H1 (cell line): Measurements from ENCODE around the gene GPN2. TPM values are rescaled to one million over a fixed set of nuclear protein-coding genes. Genes with fewer than 3 reads are reported as not detected.

Source experiments
- CTCF ChIA-PET: fragments of 300-600 bp; sonication (Branson Sonifier 250); formaldehyde crosslinking; loops from one replicate; lab custom pipeline; 2021; ENCODE audit not compliant: partially characterized antibody; lab: Charles Lee
- POLR2A ChIA-PET: fragments of 300-600 bp; sonication (Branson Sonifier 250); formaldehyde crosslinking; loops from one replicate; lab custom pipeline; 2021; ENCODE audit warnings: inconsistent platforms; ENCODE audit not compliant: partially characterized antibody; lab: Charles Lee
- DNase-seq, 2 experiments: peaks; one replicate each; pipeline versions ENCODE4 v3.0.0 to v3.0.0-alpha.2; 2010 to 2022; ENCODE audit warnings: low spot score in 2 of 2, low read depth in 1 of 2, mixed read lengths in 1 of 2
- FAIRE-seq: peaks from 2 replicates; lab custom pipeline; 2011; peaks lifted over from hg19 to GRCh38; lab: Jason Lieb, UNC
- H2AFZ ChIP-seq: 2 replicates; pipeline ENCODE4 v1.8.1; 2012; ENCODE audit warnings: low read length, inconsistent platforms
- H2AK5ac ChIP-seq: 2 replicates; pipeline ENCODE4 v1.6.1; 2013; ENCODE audit warnings: low read depth, low read length
- H2BK120ac ChIP-seq: replicated peaks from 2 replicates; pipeline ENCODE3; 2013; ENCODE audit warnings: low read depth, low read length, inconsistent platforms
- H2BK12ac ChIP-seq: 2 replicates; pipeline ENCODE4 v1.6.1; 2013; ENCODE audit warnings: low read depth, low read length
- H2BK15ac ChIP-seq: 2 replicates; pipeline ENCODE4 v1.6.1; 2013; ENCODE audit warnings: low read length
- H2BK20ac ChIP-seq: 2 replicates; pipeline ENCODE4 v1.6.1; 2013; ENCODE audit warnings: low read length
- H2BK5ac ChIP-seq: 2 replicates; pipeline ENCODE4 v1.6.1; 2013; ENCODE audit warnings: low read depth, low read length
- H3K14ac ChIP-seq: 2 replicates; pipeline ENCODE4 v1.6.1; 2013; ENCODE audit warnings: inconsistent platforms; ENCODE audit not compliant: insufficient read length
- H3K18ac ChIP-seq: 2 replicates; pipeline ENCODE4 v1.6.1; 2013; ENCODE audit warnings: low read length; ENCODE audit errors: extremely low read depth
- H3K23ac ChIP-seq: 2 replicates; pipeline ENCODE4 v1.6.1; 2013; ENCODE audit warnings: inconsistent platforms; ENCODE audit not compliant: insufficient read length
- H3K23me2 ChIP-seq: 2 replicates; pipeline ENCODE4 v1.6.1; 2013; ENCODE audit warnings: low read depth, low read length
- H3K27ac ChIP-seq: 2 replicates; pipeline ENCODE4 v1.6.1; 2011; ENCODE audit warnings: low read depth, low read length, inconsistent platforms
- H3K27me3 ChIP-seq, 4 experiments: replicated peaks in 1 of 4; 1 replicate in 1 of 4; 2 replicates in 3 of 4; pipeline versions ENCODE4 v1.6.1 to v1.8.1; 2011 to 2013; ENCODE audit warnings: low read length in 3 of 4, mild to moderate bottlenecking in 3 of 4, inconsistent platforms in 2 of 4, mixed read lengths in 2 of 4, moderate library complexity in 1 of 4; ENCODE audit not compliant: control insufficient read depth in 3 of 4, insufficient read depth in 3 of 4; ENCODE audit errors: extremely low read depth in 1 of 4
- H3K36me3 ChIP-seq, 4 experiments: 2 replicates each; pipeline versions ENCODE4 v1.6.1 to v1.8.1; 2011 to 2013; ENCODE audit warnings: mild to moderate bottlenecking in 4 of 4, low read length in 3 of 4, moderate library complexity in 2 of 4, control low read depth in 1 of 4, inconsistent platforms in 1 of 4; ENCODE audit not compliant: insufficient read depth in 4 of 4, control insufficient read depth in 2 of 4
- H3K4ac ChIP-seq: replicated peaks from 2 replicates; pipeline ENCODE3; 2013; ENCODE audit warnings: low read length, low read depth, mixed read lengths, inconsistent platforms; ENCODE audit not compliant: insufficient read length
- H3K4me1 ChIP-seq, 4 experiments: replicated peaks in 1 of 4; 1 replicate in 1 of 4; 2 replicates in 3 of 4; pipeline versions ENCODE4 v1.6.1 to v1.8.1; 2011 to 2013; ENCODE audit warnings: low read length in 3 of 4, inconsistent platforms in 2 of 4, mixed read lengths in 1 of 4; ENCODE audit not compliant: insufficient read depth in 4 of 4, control insufficient read depth in 3 of 4
- H3K4me2 ChIP-seq, 2 experiments: 2 replicates each; pipeline versions ENCODE4 v1.6.1 to v1.8.1; 2011 to 2013; ENCODE audit warnings: low read depth in 2 of 2, low read length in 2 of 2, control low read depth in 1 of 2, inconsistent platforms in 1 of 2, mild to moderate bottlenecking in 1 of 2; ENCODE audit not compliant: insufficient read depth in 1 of 2
- H3K4me3 ChIP-seq, 4 experiments: fragments of 200-600, 300-600 bp in 1 of 4; sonication (generic), shearing (Covaris generic), sonication (Bioruptor Twin) in 1 of 4; 2 replicates each; pipeline versions ENCODE4 v1.5.1 to v1.8.1; 2011 to 2016; ENCODE audit warnings: low read length in 4 of 4, low read depth in 3 of 4, control low read depth in 2 of 4, inconsistent platforms in 2 of 4, mild to moderate bottlenecking in 2 of 4, mixed read lengths in 1 of 4, moderate library complexity in 1 of 4; ENCODE audit not compliant: insufficient read depth in 2 of 4; ENCODE audit errors: extremely low read depth in 1 of 4
- H3K56ac ChIP-seq: replicated peaks from 2 replicates; pipeline ENCODE3; 2013; ENCODE audit warnings: low read depth, mild to moderate bottlenecking, mixed read lengths, low read length, inconsistent platforms; ENCODE audit not compliant: insufficient read length
- H3K79me1 ChIP-seq: 2 replicates; pipeline ENCODE4 v1.6.1; 2013; ENCODE audit warnings: low read depth, low read length, control low read depth
- H3K79me2 ChIP-seq, 2 experiments: 2 replicates each; pipeline versions ENCODE4 v1.6.1 to v1.8.1; 2012 to 2013; ENCODE audit warnings: low read length in 2 of 2, mild to moderate bottlenecking in 2 of 2, inconsistent platforms in 1 of 2; ENCODE audit not compliant: insufficient read depth in 2 of 2, control insufficient read depth in 1 of 2
- H3K9ac ChIP-seq, 4 experiments: replicated peaks in 1 of 4; 1 replicate in 1 of 4; 2 replicates in 3 of 4; pipeline versions ENCODE4 v1.6.1 to v1.8.1; 2011 to 2013; ENCODE audit warnings: low read depth in 3 of 4, low read length in 3 of 4, control low read depth in 2 of 4, mild to moderate bottlenecking in 2 of 4, moderate library complexity in 2 of 4, inconsistent platforms in 1 of 4; ENCODE audit errors: extremely low read depth in 1 of 4
- H3K9me3 ChIP-seq, 2 experiments: 2 replicates each; pipeline versions ENCODE4 v1.6.1 to v1.8.1; 2012 to 2013; ENCODE audit warnings: mild to moderate bottlenecking in 2 of 2, moderate library complexity in 2 of 2, control low read depth in 1 of 2, inconsistent platforms in 1 of 2, low read depth in 1 of 2, low read length in 1 of 2, mixed read lengths in 1 of 2; ENCODE audit not compliant: insufficient read depth in 2 of 2
- H4K20me1 ChIP-seq, 2 experiments: replicated peaks in 1 of 2; 2 replicates each; pipeline versions ENCODE3 to v1.8.1; 2011 to 2013; ENCODE audit warnings: inconsistent platforms in 2 of 2, low read length in 2 of 2, mild to moderate bottlenecking in 1 of 2; ENCODE audit not compliant: insufficient read depth in 2 of 2, control insufficient read depth in 1 of 2
- H4K5ac ChIP-seq: 2 replicates; pipeline ENCODE4 v1.6.1; 2013; ENCODE audit warnings: low read length, low read depth, mixed read lengths, inconsistent platforms; ENCODE audit not compliant: insufficient read length
- H4K8ac ChIP-seq: 2 replicates; pipeline ENCODE4 v1.8.0; 2013; ENCODE audit warnings: mild to moderate bottlenecking, moderate library complexity, low read length, inconsistent platforms; ENCODE audit not compliant: insufficient read depth; ENCODE audit errors: extremely low read depth
- H4K91ac ChIP-seq: replicated peaks from 2 replicates; pipeline ENCODE3; 2013; ENCODE audit warnings: low read length, mixed read lengths, inconsistent platforms; ENCODE audit not compliant: insufficient read length
- CHD1 ChIP-seq: IDR thresholded peaks from 2 replicates; pipeline ENCODE4 v1.6.1; 2012; ENCODE audit warnings: low read depth, low read length, improper control_type of control experiment
- CHD2 ChIP-seq: IDR thresholded peaks from 2 replicates; pipeline ENCODE4 v1.6.1; 2012; ENCODE audit warnings: low read length, improper control_type of control experiment
- JUN ChIP-seq: IDR thresholded peaks from 2 replicates; pipeline ENCODE4 v1.6.1; 2011; ENCODE audit warnings: low read depth, mild to moderate bottlenecking, improper control_type of control experiment, low read length
- RBBP5 ChIP-seq: IDR thresholded peaks from 2 replicates; pipeline ENCODE4 v1.7.1; 2012; ENCODE audit warnings: low read depth, mild to moderate bottlenecking, inconsistent platforms, low read length, moderate library complexity, borderline replicate concordance
- RXRA ChIP-seq: IDR thresholded peaks from 2 replicates; pipeline ENCODE4 v1.6.1; 2011; ENCODE audit warnings: low read depth, mild to moderate bottlenecking, low read length, moderate library complexity; ENCODE audit not compliant: insufficient read depth
- SAP30 ChIP-seq: fragments of 300-600 bp; sonication (generic); IDR thresholded peaks from 2 replicates; pipeline ENCODE4 v1.7.1; 2012; ENCODE audit warnings: low read length, moderate library complexity, mild to moderate bottlenecking, inconsistent platforms; ENCODE audit not compliant: insufficient read depth, insufficient replicate concordance
- WGBS, 2 experiments: shearing (Covaris generic) in 1 of 2; methylation state at CpG; one replicate each; pipeline versions ENCODE4 v1.1.6 to v1.1.7; 2013 to 2015; ENCODE audit warnings: low lambda C conversion rate in 2 of 2, mixed read lengths in 2 of 2, inconsistent platforms in 1 of 2, low coverage in 1 of 2, missing lambda C conversion rate in 1 of 2; ENCODE audit not compliant: insufficient replicate concordance in 2 of 2, insufficient coverage in 1 of 2, insufficient read length in 1 of 2; ENCODE audit errors: extremely low coverage in 1 of 2, missing lambda C conversion rate in 1 of 2; 5-methylcytosine and 5-hydroxymethylcytosine counted together
- polyA plus RNA-seq, 7 experiments: library from polyadenylated mRNA; depleted of rRNA in 3 of 7; stranded (reverse) in 5 of 7; unstranded in 2 of 7; fragments of >200 nt in 5 of 7; fragments of 200-250 nt in 2 of 7; gene quantifications; 1 replicate in 5 of 7; 2 replicates in 1 of 7; 4 replicates in 1 of 7; pipeline versions ENCODE4 v1.2.1 to v1.2.3, GENCODE V29; 2011 to 2013; ENCODE audit warnings: missing spikeins in 2 of 7, mixed read lengths in 2 of 7
- total RNA-seq: library from RNA; stranded (reverse); fragmentation: NEBNext Ultra II Directional; extraction: Animal tissue kit (Norgen Biotek cat#: 25700); gene quantifications from 2 replicates; pipeline ENCODE4 v1.2.1, GENCODE V29; 2021

Gene GPN2
- total and polyA plus RNA-seq, 2 of the 8 experiments (the other 6 are each of a cell fraction or from before 2014, with no cell fraction given), result 27.3 to 36.8 TPM

GRCh38 chr1:26911399-26912146 is 21.5 kb upstream of the GPN2 start:
- no peak overlapping the region for H2BK12ac ChIP-seq
- H3K36me3 ChIP-seq, result no peaks in the 10 kb centered on the region
- no peak overlapping the region for H2BK5ac ChIP-seq
- no peak for DNase-seq
- no peak overlapping the region for H2BK15ac ChIP-seq
- H3K4ac ChIP-seq, result no peak overlapping the region
- CTCF ChIA-PET, result interaction anchor here (1.4 kb wide), 1 partner anchor 52 kb away, joined by 3 read pairs; no protein-coding TSS in a partner anchor
- no peak overlapping the region for H4K91ac ChIP-seq
- POLR2A ChIA-PET, result no interaction called here
- no peak overlapping the region for H3K4me3 ChIP-seq
- no peak overlapping the region for H3K9ac ChIP-seq
- H3K27ac ChIP-seq, result no peak overlapping the region
- no peak overlapping the region for H2BK120ac ChIP-seq
- no peak overlapping the region for H3K14ac ChIP-seq
- no peak overlapping the region for H2AFZ ChIP-seq
- no peak overlapping the region for H3K4me2 ChIP-seq
- H4K20me1 ChIP-seq, result peaks cover 0 to 2% of the 10 kb centered on the region in 2 experiments
- H4K5ac ChIP-seq, result no peak overlapping the region
- no peaks in the 10 kb centered on the region for H3K4me1 ChIP-seq
- no peak overlapping the region for H2BK20ac ChIP-seq
- no peak overlapping the region for H3K56ac ChIP-seq
- H3K23me2 ChIP-seq, result no peaks in the 10 kb centered on the region
- TF ChIP-seq SAP30, result no peak
- TF ChIP-seq CHD1, result no peak
- TF ChIP-seq RXRA, result no peak
- TF ChIP-seq RBBP5, result no peak
- TF ChIP-seq CHD2, result no peak
- no peak for TF ChIP-seq JUN
- no peak overlapping the region for H3K23ac ChIP-seq
- no peak overlapping the region for H4K8ac ChIP-seq
- peaks cover 0 to 2% (median 0%) of the 10 kb centered on the region in 4 experiments; a peak in 2 of 7 replicates for H3K27me3 ChIP-seq
- H3K79me1 ChIP-seq, result no peaks in the 10 kb centered on the region
- no peaks in the 10 kb centered on the region for H3K79me2 ChIP-seq
- WGBS, 2 experiments, result 82% methylated on average over 8 of the region's 8 CpGs; no CpG with 5 or more reads in 1 of the 2 experiments
- H3K18ac ChIP-seq, result no peak overlapping the region
- no peaks in the 10 kb centered on the region for H3K9me3 ChIP-seq
- FAIRE-seq, result no peak
- no peak overlapping the region for H2AK5ac ChIP-seq
